HepG2 (cell line): ENCODE results near the gene SH2D7. TPM values are rescaled to one million over a fixed set of nuclear protein-coding genes. Genes with fewer than 3 reads are reported as not detected.
A peak's percentile ranks its signal among the peaks of the same experiment; 100 is the strongest.

Source experiments
- AGO2 ChIP-seq: fragments of 200-400 bp; formaldehyde crosslinking; optimal IDR thresholded peaks from 2 replicates; pipeline ENCODE3; 2017; ENCODE audit warnings: mild to moderate bottlenecking, low read depth, low read length, moderate library complexity
- CC2D1A ChIP-seq: sonication (generic); formaldehyde crosslinking; IDR thresholded peaks from 2 replicates; pipeline ENCODE4 v1.8.1; 2023; ENCODE audit warnings: mild to moderate bottlenecking, missing genetic modification reagents
- CHD2 ChIP-seq: IDR thresholded peaks from 2 replicates; pipeline ENCODE4 v1.6.1; 2011; ENCODE audit warnings: low read depth, low read length, improper control_type of control experiment
- ELF4 ChIP-seq: sonication (generic); formaldehyde crosslinking; IDR thresholded peaks from 2 replicates; pipeline ENCODE4 v1.5.0; 2020; ENCODE audit warnings: missing genetic modification reagents, mild to moderate bottlenecking, moderate library complexity, borderline replicate concordance
- NAIF1 ChIP-seq: sonication (generic); formaldehyde crosslinking; IDR thresholded peaks from 2 replicates; pipeline ENCODE4 v1.5.0; 2020; ENCODE audit warnings: mild to moderate bottlenecking, missing genetic modification reagents, borderline replicate concordance
- NCOA5 ChIP-seq: sonication (generic); formaldehyde crosslinking; IDR thresholded peaks from 2 replicates; pipeline ENCODE4 v1.4.0; 2020; ENCODE audit warnings: missing genetic modification reagents
- POLR2AphosphoS2 ChIP-seq: IDR thresholded peaks from 2 replicates; pipeline ENCODE4 v1.6.1; 2011; ENCODE audit warnings: low read depth, low read length, improper control_type of control experiment
- SCMH1 ChIP-seq: sonication (generic); formaldehyde crosslinking; IDR thresholded peaks from 2 replicates; pipeline ENCODE4 v1.9.0; 2021; ENCODE audit warnings: missing genetic modification reagents, mild to moderate bottlenecking, borderline replicate concordance
- YY1 ChIP-seq: IDR thresholded peaks from 2 replicates; pipeline ENCODE4 v1.6.1; 2011; ENCODE audit warnings: low read length, low read depth, moderate library complexity, mild to moderate bottlenecking; ENCODE audit not compliant: insufficient read depth, insufficient replicate concordance
- ZBTB20 ChIP-seq: sonication (generic); formaldehyde crosslinking; IDR thresholded peaks from 2 replicates; pipeline ENCODE4 v1.8.1; 2023; ENCODE audit warnings: missing genetic modification reagents, low read depth, mild to moderate bottlenecking, borderline replicate concordance
- ZFX ChIP-seq: sonication (generic); formaldehyde crosslinking; IDR thresholded peaks from 2 replicates; pipeline ENCODE4 v1.4.0; 2020; ENCODE audit warnings: mild to moderate bottlenecking, low read depth, missing genetic modification reagents, moderate library complexity
- ZNF263 ChIP-seq: sonication (generic); formaldehyde crosslinking; IDR thresholded peaks from 2 replicates; pipeline ENCODE4 v1.4.0; 2020; ENCODE audit warnings: missing genetic modification reagents
- ZNF441 ChIP-seq: sonication (generic); formaldehyde crosslinking; IDR thresholded peaks from 2 replicates; pipeline ENCODE4 v1.7.0; 2021; ENCODE audit warnings: missing genetic modification reagents, borderline replicate concordance
- ZNF704 ChIP-seq: sonication (generic); formaldehyde crosslinking; IDR thresholded peaks from 2 replicates; pipeline ENCODE4 v1.8.1; 2023; ENCODE audit warnings: mild to moderate bottlenecking, inconsistent platforms, moderate library complexity, missing genetic modification reagents, borderline replicate concordance
- ZNF878 ChIP-seq: sonication (generic); formaldehyde crosslinking; IDR thresholded peaks from 2 replicates; pipeline ENCODE4 v1.8.1; 2023; ENCODE audit warnings: mild to moderate bottlenecking, missing genetic modification reagents, moderate library complexity
- polyA plus RNA-seq, 8 experiments: library from polyadenylated mRNA; depleted of rRNA in 3 of 8; stranded (reverse) in 7 of 8; unstranded in 1 of 8; fragments of >200 nt; fragmentation: Illumina TruSeq in 4 of 8; extraction: Trizol in 4 of 8; gene quantifications; 2 replicates each; pipeline versions ENCODE4 v1.2.1 to v1.2.3, GENCODE V29; 2011 to 2016; ENCODE audit warnings: low read depth in 4 of 8, missing spikeins in 1 of 8, mixed read lengths in 1 of 8; ENCODE audit not compliant: insufficient read depth in 1 of 8
- total RNA-seq, 5 experiments: library from RNA; depleted of rRNA; stranded (reverse); fragments of >200 nt; fragmentation: Illumina TruSeq; extraction: Trizol; gene quantifications; 2 replicates each; pipeline ENCODE4 v1.2.3, GENCODE V29; 2016; ENCODE audit warnings: low read depth in 1 of 5
- TF ChIP-seq, protein P1 (sequence below): sonication (generic); formaldehyde crosslinking; IDR thresholded peaks from 2 replicates; pipeline ENCODE4 v1.5.1; 2020; ENCODE audit warnings: missing genetic modification reagents, mild to moderate bottlenecking, borderline replicate concordance
- TF ChIP-seq, protein P2 (sequence below): sonication (generic); formaldehyde crosslinking; IDR thresholded peaks from 2 replicates; pipeline ENCODE4 v1.4.0; 2020; ENCODE audit warnings: missing genetic modification reagents
- TF ChIP-seq, protein P3 (sequence below): sonication (generic); formaldehyde crosslinking; IDR thresholded peaks from 2 replicates; pipeline ENCODE4 v1.5.0; 2020; ENCODE audit warnings: missing genetic modification reagents
- TF ChIP-seq, protein P4 (sequence below): IDR thresholded peaks from 2 replicates; pipeline ENCODE4 v1.6.1; 2016; ENCODE audit warnings: control low read depth

Gene SH2D7
- total and polyA plus RNA-seq, 2 of the 13 experiments (the other 11 are each of a cell fraction or from before 2014, with no cell fraction given), result not detected

GRCh38 chr15:78131295-78132061 lies 39.1 kb downstream of the SH2D7 start, which contains the start of gene CIB2 (continued):
- TF ChIP-seq, protein P1, sequence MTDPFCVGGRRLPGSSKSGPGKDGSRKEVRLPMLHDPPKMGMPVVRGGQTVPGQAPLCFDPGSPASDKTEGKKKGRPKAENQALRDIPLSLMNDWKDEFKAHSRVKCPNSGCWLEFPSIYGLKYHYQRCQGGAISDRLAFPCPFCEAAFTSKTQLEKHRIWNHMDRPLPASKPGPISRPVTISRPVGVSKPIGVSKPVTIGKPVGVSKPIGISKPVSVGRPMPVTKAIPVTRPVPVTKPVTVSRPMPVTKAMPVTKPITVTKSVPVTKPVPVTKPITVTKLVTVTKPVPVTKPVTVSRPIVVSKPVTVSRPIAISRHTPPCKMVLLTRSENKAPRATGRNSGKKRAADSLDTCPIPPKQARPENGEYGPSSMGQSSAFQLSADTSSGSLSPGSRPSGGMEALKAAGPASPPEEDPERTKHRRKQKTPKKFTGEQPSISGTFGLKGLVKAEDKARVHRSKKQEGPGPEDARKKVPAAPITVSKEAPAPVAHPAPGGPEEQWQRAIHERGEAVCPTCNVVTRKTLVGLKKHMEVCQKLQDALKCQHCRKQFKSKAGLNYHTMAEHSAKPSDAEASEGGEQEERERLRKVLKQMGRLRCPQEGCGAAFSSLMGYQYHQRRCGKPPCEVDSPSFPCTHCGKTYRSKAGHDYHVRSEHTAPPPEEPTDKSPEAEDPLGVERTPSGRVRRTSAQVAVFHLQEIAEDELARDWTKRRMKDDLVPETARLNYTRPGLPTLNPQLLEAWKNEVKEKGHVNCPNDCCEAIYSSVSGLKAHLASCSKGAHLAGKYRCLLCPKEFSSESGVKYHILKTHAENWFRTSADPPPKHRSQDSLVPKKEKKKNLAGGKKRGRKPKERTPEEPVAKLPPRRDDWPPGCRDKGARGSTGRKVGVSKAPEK, result no peak
- TF ChIP-seq POLR2AphosphoS2 (no peak), CC2D1A (CRISPR knock-in tag) (no peak), ZNF441 (CRISPR knock-in tag) (no peak), NAIF1 (CRISPR knock-in tag) (no peak), ZNF878 (CRISPR knock-in tag) (no peak), ZNF704 (0 out of 2 replicates have a peak, but pooled peaks have one; percentile 59), NCOA5 (no peak), SCMH1 (CRISPR knock-in tag) (no peak), ZFX (peak; percentile 90), ELF4 (CRISPR knock-in tag) (no peak), AGO2 (no peak), ZNF263 (CRISPR knock-in tag) (0 out of 2 replicates have a peak, but pooled peaks have one; percentile 35), ZBTB20 (CRISPR knock-in tag) (no peak), CHD2 (no peak), YY1 (peak; percentile 29)
- TF ChIP-seq, protein P2, sequence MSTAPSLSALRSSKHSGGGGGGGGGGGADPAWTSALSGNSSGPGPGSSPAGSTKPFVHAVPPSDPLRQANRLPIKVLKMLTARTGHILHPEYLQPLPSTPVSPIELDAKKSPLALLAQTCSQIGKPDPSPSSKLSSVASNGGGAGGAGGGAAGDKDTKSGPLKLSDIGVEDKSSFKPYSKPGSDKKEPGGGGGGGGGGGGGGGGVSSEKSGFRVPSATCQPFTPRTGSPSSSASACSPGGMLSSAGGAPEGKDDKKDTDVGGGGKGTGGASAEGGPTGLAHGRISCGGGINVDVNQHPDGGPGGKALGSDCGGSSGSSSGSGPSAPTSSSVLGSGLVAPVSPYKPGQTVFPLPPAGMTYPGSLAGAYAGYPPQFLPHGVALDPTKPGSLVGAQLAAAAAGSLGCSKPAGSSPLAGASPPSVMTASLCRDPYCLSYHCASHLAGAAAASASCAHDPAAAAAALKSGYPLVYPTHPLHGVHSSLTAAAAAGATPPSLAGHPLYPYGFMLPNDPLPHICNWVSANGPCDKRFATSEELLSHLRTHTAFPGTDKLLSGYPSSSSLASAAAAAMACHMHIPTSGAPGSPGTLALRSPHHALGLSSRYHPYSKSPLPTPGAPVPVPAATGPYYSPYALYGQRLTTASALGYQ (CRISPR knock-in tag), result peak; percentile 54; the same call in 1 of the 2 replicates
- TF ChIP-seq, protein P3, sequence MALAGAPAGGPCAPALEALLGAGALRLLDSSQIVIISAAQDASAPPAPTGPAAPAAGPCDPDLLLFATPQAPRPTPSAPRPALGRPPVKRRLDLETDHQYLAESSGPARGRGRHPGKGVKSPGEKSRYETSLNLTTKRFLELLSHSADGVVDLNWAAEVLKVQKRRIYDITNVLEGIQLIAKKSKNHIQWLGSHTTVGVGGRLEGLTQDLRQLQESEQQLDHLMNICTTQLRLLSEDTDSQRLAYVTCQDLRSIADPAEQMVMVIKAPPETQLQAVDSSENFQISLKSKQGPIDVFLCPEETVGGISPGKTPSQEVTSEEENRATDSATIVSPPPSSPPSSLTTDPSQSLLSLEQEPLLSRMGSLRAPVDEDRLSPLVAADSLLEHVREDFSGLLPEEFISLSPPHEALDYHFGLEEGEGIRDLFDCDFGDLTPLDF (CRISPR knock-in tag), result peak; percentile 63
- TF ChIP-seq, protein P4, sequence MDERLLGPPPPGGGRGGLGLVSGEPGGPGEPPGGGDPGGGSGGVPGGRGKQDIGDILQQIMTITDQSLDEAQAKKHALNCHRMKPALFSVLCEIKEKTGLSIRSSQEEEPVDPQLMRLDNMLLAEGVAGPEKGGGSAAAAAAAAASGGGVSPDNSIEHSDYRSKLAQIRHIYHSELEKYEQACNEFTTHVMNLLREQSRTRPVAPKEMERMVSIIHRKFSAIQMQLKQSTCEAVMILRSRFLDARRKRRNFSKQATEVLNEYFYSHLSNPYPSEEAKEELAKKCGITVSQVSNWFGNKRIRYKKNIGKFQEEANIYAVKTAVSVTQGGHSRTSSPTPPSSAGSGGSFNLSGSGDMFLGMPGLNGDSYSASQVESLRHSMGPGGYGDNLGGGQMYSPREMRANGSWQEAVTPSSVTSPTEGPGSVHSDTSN (CRISPR knock-in tag), result no peak
